H9 (cell line): ENCODE data around the gene DNAJC7. TPM values are rescaled to one million over a fixed set of nuclear protein-coding genes. Genes with fewer than 3 reads are reported as not detected.
A peak's percentile ranks its signal among the peaks of the same experiment; 100 is the strongest.

Experiments used
- DNase-seq: peaks from one replicate; pipeline ENCODE4 v3.0.0-alpha.2; 2017
- H2AFZ ChIP-seq: one replicate; pipeline ENCODE4 v1.6.1; 2013; ENCODE audit warnings: mild to moderate bottlenecking, low read length, control low read depth, moderate library complexity
- H2AK5ac ChIP-seq: 2 replicates; pipeline ENCODE4 v1.6.1; 2013; ENCODE audit warnings: low read length, control low read depth, mixed read lengths; ENCODE audit not compliant: insufficient read length
- H2BK120ac ChIP-seq: one replicate; pipeline ENCODE4 v1.6.1; 2013; ENCODE audit warnings: low read depth, mild to moderate bottlenecking, low read length, control low read depth, inconsistent platforms; ENCODE audit not compliant: poor library complexity, severe bottlenecking
- H2BK12ac ChIP-seq: 2 replicates; pipeline ENCODE4 v1.6.1; 2013; ENCODE audit warnings: low read length, control low read depth, mixed read lengths, low read depth; ENCODE audit not compliant: insufficient read length
- H2BK15ac ChIP-seq: 2 replicates; pipeline ENCODE4 v1.6.1; 2013; ENCODE audit warnings: low read depth, low read length, control low read depth
- H2BK20ac ChIP-seq: one replicate; pipeline ENCODE4 v1.6.1; 2013; ENCODE audit warnings: low read depth, mild to moderate bottlenecking, low read length, control low read depth, inconsistent platforms; ENCODE audit not compliant: poor library complexity, severe bottlenecking
- H2BK5ac ChIP-seq: 2 replicates; pipeline ENCODE4 v1.6.1; 2013; ENCODE audit warnings: low read length, control low read depth, mixed read lengths; ENCODE audit not compliant: insufficient read length
- H3K14ac ChIP-seq: 2 replicates; pipeline ENCODE4 v1.6.1; 2013; ENCODE audit warnings: low read length, control low read depth; ENCODE audit not compliant: insufficient read depth
- H3K18ac ChIP-seq: 2 replicates; pipeline ENCODE4 v1.6.1; 2013; ENCODE audit warnings: low read depth, mild to moderate bottlenecking, mixed read lengths, low read length, control low read depth; ENCODE audit not compliant: insufficient read length
- H3K23ac ChIP-seq: 2 replicates; pipeline ENCODE4 v1.6.1; 2013; ENCODE audit warnings: low read length, control low read depth, mixed read lengths, low read depth; ENCODE audit not compliant: insufficient read length
- H3K23me2 ChIP-seq: 2 replicates; pipeline ENCODE4 v1.6.1; 2013; ENCODE audit warnings: low read depth, mild to moderate bottlenecking, mixed read lengths, low read length, control low read depth; ENCODE audit not compliant: insufficient read length, poor library complexity, severe bottlenecking
- H3K27ac ChIP-seq: 2 replicates; pipeline ENCODE4 v1.5.1; 2013; ENCODE audit warnings: low read length, control low read depth, mixed read lengths, low read depth; ENCODE audit not compliant: insufficient read length
- H3K27me3 ChIP-seq: 2 replicates; pipeline ENCODE4 v1.6.1; 2013; ENCODE audit warnings: low read length, control low read depth, inconsistent platforms; ENCODE audit not compliant: insufficient read depth
- H3K4ac ChIP-seq: 2 replicates; pipeline ENCODE4 v1.6.1; 2013; ENCODE audit warnings: low read depth, mild to moderate bottlenecking, control low read depth, inconsistent platforms, low read length, moderate library complexity
- H3K4me1 ChIP-seq: 2 replicates; pipeline ENCODE4 v1.6.1; 2013; ENCODE audit warnings: low read length, control low read depth, inconsistent platforms; ENCODE audit not compliant: insufficient read depth
- H3K4me2 ChIP-seq: 2 replicates; pipeline ENCODE4 v1.6.1; 2013; ENCODE audit warnings: low read length, control low read depth, mixed read lengths; ENCODE audit not compliant: insufficient read length, insufficient read depth
- H3K56ac ChIP-seq: 2 replicates; pipeline ENCODE4 v1.6.1; 2013; ENCODE audit warnings: low read depth, mild to moderate bottlenecking, mixed read lengths, low read length, control low read depth; ENCODE audit not compliant: insufficient read length
- H3K79me1 ChIP-seq: 2 replicates; pipeline ENCODE4 v1.6.1; 2013; ENCODE audit warnings: low read depth, mild to moderate bottlenecking, moderate library complexity, low read length, control low read depth, inconsistent platforms; ENCODE audit not compliant: insufficient read depth, poor library complexity, severe bottlenecking
- H3K79me2 ChIP-seq: 2 replicates; pipeline ENCODE4 v1.6.1; 2013; ENCODE audit warnings: low read length, control low read depth, inconsistent platforms; ENCODE audit not compliant: insufficient read depth
- H3K9ac ChIP-seq: 2 replicates; pipeline ENCODE4 v1.6.1; 2013; ENCODE audit warnings: low read length, control low read depth, mixed read lengths; ENCODE audit not compliant: insufficient read length; ENCODE audit errors: extremely low read depth
- H3K9me3 ChIP-seq: one replicate; pipeline ENCODE4 v1.6.1; 2013; ENCODE audit warnings: low read depth, low read length, inconsistent platforms; ENCODE audit not compliant: control insufficient read depth
- H3T11ph ChIP-seq: one replicate; pipeline ENCODE4 v1.6.1; 2013; ENCODE audit warnings: mild to moderate bottlenecking, low read length, control low read depth, inconsistent platforms
- H4K20me1 ChIP-seq: one replicate; pipeline ENCODE4 v1.6.1; 2013; ENCODE audit not compliant: control insufficient read depth, insufficient read length, insufficient read depth
- H4K5ac ChIP-seq: 2 replicates; pipeline ENCODE4 v1.6.1; 2013; ENCODE audit warnings: low read depth, mild to moderate bottlenecking, mixed read lengths, low read length, control low read depth; ENCODE audit not compliant: insufficient read length
- H4K8ac ChIP-seq: replicated peaks from 2 replicates; pipeline ENCODE4 v1.6.1; 2013; ENCODE audit warnings: low read length, control low read depth, mixed read lengths, low read depth; ENCODE audit not compliant: insufficient read length
- H4K91ac ChIP-seq: 2 replicates; pipeline ENCODE4 v1.6.1; 2013; ENCODE audit warnings: low read depth, mild to moderate bottlenecking, moderate library complexity, mixed read lengths, low read length, control low read depth; ENCODE audit not compliant: insufficient read length
- H3K27ac Mint-ChIP-seq, 3 experiments: 2 replicates in 2 of 3; 3 replicates in 1 of 3; pipeline ENCODE4 v1.8.0; 2020 to 2021; ENCODE audit warnings: mixed read lengths in 3 of 3, mild to moderate bottlenecking in 1 of 3, moderate library complexity in 1 of 3
- H3K27me3 Mint-ChIP-seq: 2 replicates; pipeline ENCODE4 v1.8.0; 2021; ENCODE audit warnings: low read depth, mild to moderate bottlenecking, moderate library complexity, mixed read lengths
- H3K36me3 Mint-ChIP-seq, 3 experiments: 2 replicates in 2 of 3; 3 replicates in 1 of 3; pipeline ENCODE4 v1.8.0; 2020 to 2021; ENCODE audit warnings: low read depth in 3 of 3, mixed read lengths in 3 of 3; ENCODE audit not compliant: insufficient read depth in 1 of 3
- H3K4me1 Mint-ChIP-seq, 2 experiments: 2 replicates each; pipeline ENCODE4 v1.8.0; 2020; ENCODE audit warnings: mixed read lengths in 2 of 2
- H3K4me3 Mint-ChIP-seq, 2 experiments: 2 replicates in 1 of 2; 3 replicates in 1 of 2; pipeline ENCODE4 v1.8.0; 2020 to 2021; ENCODE audit warnings: mild to moderate bottlenecking in 2 of 2, mixed read lengths in 2 of 2, moderate library complexity in 1 of 2
- H3K9me3 Mint-ChIP-seq, 2 experiments: 2 replicates in 1 of 2; 3 replicates in 1 of 2; pipeline ENCODE4 v1.8.0; 2020; ENCODE audit warnings: mild to moderate bottlenecking in 2 of 2, mixed read lengths in 2 of 2, moderate library complexity in 1 of 2
- WGBS: extraction: QIAGEN DNeasy Blood & Tissue Kit; methylation state at CpG from one replicate; pipeline ENCODE4 v1.1.7; 2013; ENCODE audit warnings: missing lambda C conversion rate, low lambda C conversion rate, mixed read lengths; ENCODE audit not compliant: insufficient read length; ENCODE audit errors: extremely low coverage; 5-methylcytosine and 5-hydroxymethylcytosine counted together
- total RNA-seq: library from RNA; stranded (reverse); gene quantifications from 2 replicates; pipeline ENCODE4 v1.2.1, GENCODE V29; 2021
- TF ChIP-seq, protein P1 (sequence below): fragments of 200-600 bp; sonication (generic); conservative IDR thresholded peaks from 3 replicates; pipeline ENCODE4 v1.8.0; 2021; ENCODE audit warnings: antibody characterized with exemption, mild to moderate bottlenecking

The DNAJC7 gene
- total RNA-seq, 1 experiment from 2014 or later: 141 TPM

DNA sequence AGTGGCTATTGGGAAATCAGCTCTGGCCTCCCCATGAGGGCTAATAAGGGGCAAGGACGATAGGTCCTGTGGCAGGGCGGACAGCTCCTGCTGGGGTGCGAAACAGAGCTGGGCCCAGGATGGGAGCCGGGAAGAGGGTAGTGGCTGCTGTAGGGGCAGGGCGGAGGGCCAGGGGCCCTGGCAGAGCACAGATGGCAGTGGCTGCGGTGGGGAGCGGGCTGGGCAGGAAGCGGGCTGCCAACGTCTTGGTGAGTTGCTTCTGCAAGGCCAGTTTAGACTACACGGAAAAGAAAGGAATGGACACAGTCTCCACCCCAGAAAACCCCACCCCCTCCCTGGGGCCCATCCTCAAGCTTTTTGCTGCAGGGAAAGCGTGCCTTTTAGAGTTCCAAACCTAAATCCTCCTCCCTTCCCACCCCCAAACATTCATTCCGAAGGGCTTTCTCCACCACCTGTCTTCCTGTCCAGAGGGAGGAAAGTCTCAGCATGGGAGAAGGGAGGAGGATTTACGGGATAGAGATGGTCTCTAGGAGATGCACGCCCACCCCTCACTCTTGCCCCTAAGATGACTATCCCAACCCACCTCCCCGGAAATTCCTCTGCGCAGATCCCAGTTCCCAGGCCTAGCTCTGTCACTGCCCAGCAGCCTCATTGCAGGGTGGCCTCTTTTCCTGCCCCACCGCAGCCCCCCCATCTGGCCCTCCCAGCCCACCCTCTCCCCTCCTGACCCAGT is 9.8 kb upstream of the DNAJC7 start:
- H3K4me1 Mint-ChIP-seq: peaks cover 18 to 32% of the 10 kb centered on the region in 2 experiments
- Histone ChIP-seq H3K9me3 (no peaks in the 10 kb centered on the region), H2BK15ac (no peak overlapping the region), H3K79me1 (no peaks in the 10 kb centered on the region), H3K27me3 (no peaks in the 10 kb centered on the region), H4K91ac (no peak overlapping the region), H2BK5ac (no peak overlapping the region), H3K14ac (no peak overlapping the region), H3K18ac (no peak overlapping the region), H3K4ac (no peak overlapping the region), H3K9ac (no peak overlapping the region), H3K79me2 (no peaks in the 10 kb centered on the region), H2AK5ac (no peak overlapping the region), H3K4me2 (no peak overlapping the region), H3K23ac (no peak overlapping the region), H3K56ac (no peak overlapping the region), H3K27ac (no peak overlapping the region), H3K4me1 (no peaks in the 10 kb centered on the region), H3T11ph (no peak overlapping the region), H2BK20ac (no peak overlapping the region), H2BK120ac (no peak overlapping the region), H3K23me2 (no peaks in the 10 kb centered on the region), H2AFZ (no peak overlapping the region), H4K8ac (no peak overlapping the region), H2BK12ac (no peak overlapping the region), H4K5ac (no peak overlapping the region), H4K20me1 (no peaks in the 10 kb centered on the region)
- no CpG with 5 or more reads among the region's 17 CpGs for WGBS
- peaks cover 17 to 34% (median 30%) of the 10 kb centered on the region in 3 experiments for H3K36me3 Mint-ChIP-seq
- no peak overlapping the region for H3K4me3 Mint-ChIP-seq
- TF ChIP-seq, protein P1, sequence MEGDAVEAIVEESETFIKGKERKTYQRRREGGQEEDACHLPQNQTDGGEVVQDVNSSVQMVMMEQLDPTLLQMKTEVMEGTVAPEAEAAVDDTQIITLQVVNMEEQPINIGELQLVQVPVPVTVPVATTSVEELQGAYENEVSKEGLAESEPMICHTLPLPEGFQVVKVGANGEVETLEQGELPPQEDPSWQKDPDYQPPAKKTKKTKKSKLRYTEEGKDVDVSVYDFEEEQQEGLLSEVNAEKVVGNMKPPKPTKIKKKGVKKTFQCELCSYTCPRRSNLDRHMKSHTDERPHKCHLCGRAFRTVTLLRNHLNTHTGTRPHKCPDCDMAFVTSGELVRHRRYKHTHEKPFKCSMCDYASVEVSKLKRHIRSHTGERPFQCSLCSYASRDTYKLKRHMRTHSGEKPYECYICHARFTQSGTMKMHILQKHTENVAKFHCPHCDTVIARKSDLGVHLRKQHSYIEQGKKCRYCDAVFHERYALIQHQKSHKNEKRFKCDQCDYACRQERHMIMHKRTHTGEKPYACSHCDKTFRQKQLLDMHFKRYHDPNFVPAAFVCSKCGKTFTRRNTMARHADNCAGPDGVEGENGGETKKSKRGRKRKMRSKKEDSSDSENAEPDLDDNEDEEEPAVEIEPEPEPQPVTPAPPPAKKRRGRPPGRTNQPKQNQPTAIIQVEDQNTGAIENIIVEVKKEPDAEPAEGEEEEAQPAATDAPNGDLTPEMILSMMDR: no peak
- H3K27me3 Mint-ChIP-seq: peaks cover 1% of the 10 kb centered on the region
- H3K9me3 Mint-ChIP-seq: no peaks in the 10 kb centered on the region
- DNase-seq: no peak
- H3K27ac Mint-ChIP-seq: peak overlapping the region in 1 of 3 experiments; percentile 34; a peak in 3 of 7 replicates
